Prostate gland (tissue), 2 donors: Measurements from ENCODE around the gene SCN3A. TPM values are rescaled to one million over a fixed set of nuclear protein-coding genes. Genes with fewer than 3 reads are reported as not detected.

Source experiments
- DNase-seq: peaks from one replicate; pipeline ENCODE4 v3.0.0-alpha.2; 2019; ENCODE audit warnings: low spot score
- H3K27ac ChIP-seq, 2 donors: fragments of 200-600 bp; sonication (generic); 2 replicates each; pipeline ENCODE4 v1.5.1; 2017 to 2019
- H3K27me3 ChIP-seq: fragments of 200-600 bp; sonication (generic); replicated peaks from 2 replicates; pipeline ENCODE4 v1.5.1; 2019; ENCODE audit not compliant: insufficient read depth
- H3K36me3 ChIP-seq, 2 donors: fragments of 200-600 bp; sonication (generic); 1 replicate in 1 of 2; 2 replicates in 1 of 2; pipeline versions ENCODE4 v1.5.1 to v1.8.1; 2017 to 2019
- H3K4me1 ChIP-seq: fragments of 200-600 bp; sonication (generic); replicated peaks from 2 replicates; pipeline ENCODE4 v1.5.1; 2019
- H3K4me3 ChIP-seq, 2 donors: fragments of 200-600 bp; sonication (generic); 2 replicates each; pipeline ENCODE4 v1.5.1; 2017 to 2019
- H3K9me3 ChIP-seq: fragments of 200-600 bp; sonication (generic); 2 replicates; pipeline ENCODE4 v1.5.1; 2017
- CTCF ChIP-seq, 4 experiments: fragments of 200-600 bp in 2 of 4; fragments of 450-650 bp in 2 of 4; sonication (generic) in 2 of 4; IDR thresholded peaks; 1 replicate in 3 of 4; 2 replicates in 1 of 4; pipeline ENCODE4 v1.5.1; 2016 to 2019; ENCODE audit warnings: antibody characterized with exemption in 4 of 4, mild to moderate bottlenecking in 2 of 4, moderate library complexity in 2 of 4
- POLR2A ChIP-seq: fragments of 450-650 bp; IDR thresholded peaks from one replicate; pipeline ENCODE4 v1.6.1; 2016; ENCODE audit warnings: antibody characterized with exemption, mild to moderate bottlenecking
- POLR2AphosphoS5 ChIP-seq: sonication (generic); formaldehyde crosslinking; IDR thresholded peaks from one replicate; pipeline ENCODE4 v1.6.1; 2017; ENCODE audit warnings: antibody characterized with exemption
- WGBS: methylation state at CpG from one replicate; pipeline ENCODE4 v1.1.5; 2018; 5-methylcytosine and 5-hydroxymethylcytosine counted together
- intact Hi-C: fragments of 100-400 bp; cut with DNase I; formaldehyde crosslinking; loops from one replicate; pipeline ENCODE4 v1.14.2; 2022
- total RNA-seq, 2 donors: library from RNA; depleted of rRNA; stranded (reverse); fragments of >200 nt; gene quantifications; one replicate each; pipeline ENCODE4 v1.1.0, GENCODE V29; 2016

The SCN3A gene
- total RNA-seq, 2 donors from 2014 or later = 0.09 to 1.6 TPM

- no peak for DNase-seq
- intact Hi-C loops = no loop called here
- WGBS = 48% methylated on average over 2 of the region's 2 CpGs
These were observed 33.2 kb upstream of the SCN3A start for GRCh38 chr2:165237056-165237455.

GRCh38 chr2:165227571-165227970 lies 23.7 kb upstream of the SCN3A start:
- DNase-seq = no peak
- Histone ChIP-seq H3K4me1 (no peaks in the 10 kb centered on the region), H3K9me3 (no peaks in the 10 kb centered on the region), H3K27me3 (no peaks in the 10 kb centered on the region), H3K4me3 (no peak overlapping the region), H3K27ac (no peak overlapping the region), H3K36me3 (no peaks in the 10 kb centered on the region)
- 72% methylated on average over 1 of the region's 1 CpG for WGBS
- TF ChIP-seq POLR2A = no peak
- TF ChIP-seq CTCF (IDR thresholded peaks at IDR 0.05) = no peak
- no peak for TF ChIP-seq POLR2AphosphoS5
- intact Hi-C loops = no loop called here

More at GRCh38 chr2:165237056-165237455, 33.2 kb upstream of the SCN3A start:
- no peaks in the 10 kb centered on the region for H3K36me3 ChIP-seq
- TF ChIP-seq CTCF (IDR thresholded peaks at IDR 0.05) = no peak
- TF ChIP-seq POLR2A = no peak
- no peak for TF ChIP-seq POLR2AphosphoS5
- no peaks in the 10 kb centered on the region for H3K9me3 ChIP-seq
- H3K4me1 ChIP-seq = no peaks in the 10 kb centered on the region
- no peak overlapping the region for H3K4me3 ChIP-seq
- no peaks in the 10 kb centered on the region for H3K27me3 ChIP-seq
- H3K27ac ChIP-seq = no peak overlapping the region

- no peaks in the 10 kb centered on the region for H3K36me3 ChIP-seq
- intact Hi-C loops = no loop called here
- H3K4me3 ChIP-seq = no peak overlapping the region
- TF ChIP-seq POLR2AphosphoS5 (no peak), CTCF (IDR thresholded peaks at IDR 0.05) (no peak), POLR2A (no peak)
- H3K27me3 ChIP-seq = no peaks in the 10 kb centered on the region
- H3K9me3 ChIP-seq = no peaks in the 10 kb centered on the region
- 56% methylated on average over 1 of the region's 1 CpG for WGBS
- no peak for DNase-seq
- no peaks in the 10 kb centered on the region for H3K4me1 ChIP-seq
- H3K27ac ChIP-seq = no peak overlapping the region
These were observed 21.1 kb upstream of the SCN3A start for GRCh38 chr2:165224941-165225340.

GRCh38 chr2:165219481-165219880 lies 15.6 kb upstream of the SCN3A start:
- no peaks in the 10 kb centered on the region for H3K27me3 ChIP-seq
- H3K36me3 ChIP-seq = no peaks in the 10 kb centered on the region
- H3K27ac ChIP-seq = no peak overlapping the region
- H3K4me1 ChIP-seq = no peaks in the 10 kb centered on the region
- 73% methylated on average over 3 of the region's 3 CpGs for WGBS
- no peak for DNase-seq
- TF ChIP-seq CTCF (IDR thresholded peaks at IDR 0.05) (no peak), POLR2A (no peak), POLR2AphosphoS5 (no peak)
- intact Hi-C loops = no loop called here
- no peaks in the 10 kb centered on the region for H3K9me3 ChIP-seq
- H3K4me3 ChIP-seq = no peak overlapping the region

- WGBS = 21% methylated on average over 1 of the region's 1 CpG
- Histone ChIP-seq H3K27me3 (no peaks in the 10 kb centered on the region), H3K4me1 (no peaks in the 10 kb centered on the region), H3K36me3 (no peaks in the 10 kb centered on the region), H3K9me3 (no peaks in the 10 kb centered on the region), H3K4me3 (no peak overlapping the region), H3K27ac (no peak overlapping the region)
- TF ChIP-seq POLR2AphosphoS5 = no peak
- intact Hi-C loops = no loop called here
- no peak for DNase-seq
These were observed 10.2 kb upstream of the SCN3A start for GRCh38 chr2:165214093-165214492.
